GM18508 (cell line): ENCODE results near the gene RSU1.

Experiments used
- ATAC-seq: cut with Tn5 transposase; IDR thresholded peaks from one replicate; pipeline ENCODE4 v1.9.1; 2021; ENCODE audit warnings: moderate number of reproducible peaks; ENCODE audit not compliant: insufficient read depth, unreplicated experiment

The RSU1 gene

DNA sequence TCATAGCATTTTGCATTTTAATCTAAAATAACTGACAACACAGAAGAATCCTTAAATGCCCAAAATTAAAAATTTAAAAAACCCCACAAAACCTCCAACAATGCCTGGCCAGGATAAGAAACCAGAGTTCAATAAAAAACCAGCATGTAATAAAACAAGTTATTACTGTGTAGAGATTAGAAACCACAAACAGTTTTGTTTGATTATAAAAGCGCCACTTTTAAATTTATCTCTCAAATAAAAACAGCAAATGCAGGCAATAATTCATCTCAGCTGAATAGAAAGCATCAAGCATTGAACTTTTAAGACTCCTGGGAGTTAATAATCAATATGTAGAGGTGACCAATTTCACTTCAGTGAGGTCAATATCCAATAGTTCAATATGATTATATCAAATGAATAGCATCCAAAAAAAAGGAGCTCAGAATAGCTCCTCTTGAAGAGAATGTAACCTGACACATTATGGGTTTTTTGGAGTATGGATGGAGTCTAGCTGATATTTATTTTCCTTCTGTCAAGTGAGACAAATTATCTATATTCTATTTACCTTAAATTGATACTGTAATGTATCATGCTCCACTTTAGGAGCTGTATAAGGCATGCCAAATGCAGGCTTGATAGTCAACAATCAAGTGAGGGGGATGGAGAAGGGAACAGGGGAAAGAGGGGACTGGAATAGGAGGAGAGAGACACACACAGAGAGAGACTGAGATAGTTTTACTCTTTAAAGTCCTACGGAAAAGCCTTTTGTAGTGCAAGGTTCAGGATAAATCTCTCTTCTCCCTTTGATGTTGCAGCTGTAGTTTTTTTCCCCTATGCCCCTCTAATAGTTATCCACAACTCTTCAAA, 130.9 kb downstream of the RSU1 start:
- no peak for ATAC-seq

DNA sequence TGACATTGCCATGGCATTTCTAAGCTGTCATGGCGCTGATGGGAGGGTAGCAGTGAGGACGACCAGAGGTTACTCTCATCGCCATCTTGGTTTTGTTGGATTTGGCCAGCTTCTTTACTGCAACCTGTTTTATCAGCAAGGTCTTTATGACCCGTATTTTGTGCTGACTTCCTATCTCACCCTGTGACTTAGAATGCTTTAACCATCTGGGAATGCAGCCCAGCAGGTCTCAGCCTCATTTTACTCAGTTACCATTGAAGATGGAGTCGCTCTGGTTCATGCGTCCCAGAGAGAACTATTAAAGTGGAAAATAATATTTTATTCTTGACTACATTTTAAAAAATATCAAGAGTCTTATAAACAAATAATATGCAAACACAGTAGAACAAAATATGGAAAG, 131.7 kb downstream of the RSU1 start:
- no peak for ATAC-seq

DNA sequence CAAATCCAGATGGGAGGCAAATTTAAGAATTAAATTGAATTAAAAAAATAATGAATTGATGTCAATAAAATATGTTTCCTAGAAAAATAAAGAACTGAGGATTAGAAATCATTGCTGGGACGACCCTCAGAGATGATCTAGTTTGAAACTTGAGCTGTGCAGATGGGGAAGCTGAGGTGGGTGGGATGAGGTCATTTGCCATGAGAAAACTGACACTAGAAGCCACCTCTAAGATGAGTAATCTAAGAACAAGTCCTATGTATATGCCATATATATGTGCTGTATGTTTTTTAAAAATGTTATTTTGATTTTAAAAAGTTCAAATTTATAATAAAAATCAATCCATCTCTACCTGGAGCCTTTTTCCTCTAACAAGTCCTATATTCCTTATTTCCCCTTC, 135.7 kb downstream of the RSU1 start:
- no peak for ATAC-seq

DNA sequence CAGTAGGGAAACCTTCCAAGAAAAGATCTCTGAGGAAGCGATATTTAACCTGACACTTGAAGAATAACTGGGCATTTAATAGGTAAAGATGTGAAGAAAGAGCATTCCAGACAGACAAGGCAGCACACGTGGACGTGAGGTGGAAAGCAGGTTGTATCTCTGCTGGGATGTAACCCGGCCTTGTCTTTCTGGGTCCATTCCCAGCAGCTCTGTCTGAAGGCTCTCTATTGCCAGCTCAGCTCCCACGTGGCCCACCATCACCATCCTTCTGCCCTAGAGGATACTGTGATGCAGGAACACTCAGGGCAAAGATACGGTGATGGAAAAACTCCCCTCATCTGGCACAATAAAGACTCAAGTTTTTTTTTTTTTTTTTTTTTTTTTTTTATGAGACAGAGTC, 137.7 kb downstream of the RSU1 start:
- ATAC-seq = no peak

DNA sequence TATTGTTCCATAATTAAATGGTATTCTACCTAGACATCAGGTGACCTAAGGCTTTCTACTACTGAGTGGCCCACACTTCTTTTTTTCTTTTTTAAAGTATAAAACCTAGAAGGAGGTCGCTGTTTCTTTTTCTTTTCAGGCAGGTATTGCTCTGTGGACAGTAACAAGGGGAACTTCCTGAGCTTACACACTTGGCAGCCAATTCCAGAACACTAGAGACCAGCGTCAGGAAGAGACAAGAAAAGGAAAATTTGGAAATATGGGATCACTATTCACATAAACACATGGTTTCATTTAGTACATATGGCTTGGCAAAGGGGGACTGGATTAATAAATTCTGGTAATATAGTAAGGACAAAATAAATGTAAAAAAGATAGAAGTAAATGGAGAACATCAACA, 141.9 kb downstream of the RSU1 start:
- ATAC-seq = no peak

DNA sequence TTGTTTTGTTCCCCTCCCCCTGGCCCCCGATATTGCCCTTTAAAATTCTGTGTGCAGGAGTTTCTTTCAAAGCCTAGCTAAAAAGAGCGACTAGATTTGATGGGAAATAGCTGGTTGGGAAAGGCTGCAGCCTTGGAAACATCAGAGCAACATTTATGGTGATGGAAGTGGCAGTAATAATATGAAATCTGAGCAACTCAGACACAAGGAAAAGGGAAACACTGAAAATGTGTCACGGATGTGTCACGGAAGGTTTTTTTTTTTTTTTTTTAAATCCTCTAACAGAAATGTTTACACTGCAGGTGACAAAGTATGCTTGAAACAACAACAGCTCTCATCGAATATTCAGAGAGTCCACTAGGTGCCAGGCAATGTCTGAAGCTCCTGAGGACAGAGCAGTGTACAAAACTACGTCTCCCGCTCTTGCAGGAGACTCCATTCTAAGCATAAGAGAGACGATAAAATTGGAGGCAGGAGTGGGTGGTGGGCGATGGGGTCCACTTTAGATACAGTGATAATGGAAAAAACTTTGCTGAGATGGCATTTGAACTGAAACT, 143.0 kb downstream of the RSU1 start:
- no peak for ATAC-seq

DNA sequence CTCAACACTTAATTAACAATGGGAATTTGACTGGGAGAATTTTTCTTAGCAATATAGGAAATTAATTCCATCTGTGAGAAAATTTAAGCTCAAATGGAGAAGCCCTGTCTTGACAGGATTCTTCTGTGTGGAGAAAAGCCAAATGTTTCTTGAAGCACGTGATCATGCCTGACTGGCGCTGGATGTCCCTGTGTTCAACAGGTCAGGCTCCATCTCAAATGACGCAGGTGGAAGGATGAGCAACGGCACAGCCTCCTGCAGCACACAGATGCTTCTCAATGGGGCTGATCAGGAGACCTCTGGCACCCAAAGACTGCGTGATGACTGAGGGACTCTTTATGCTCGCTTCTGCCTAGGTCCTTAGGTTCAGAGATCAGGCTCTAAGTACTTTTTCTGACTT, 143.8 kb downstream of the RSU1 start:
- ATAC-seq = no peak

DNA sequence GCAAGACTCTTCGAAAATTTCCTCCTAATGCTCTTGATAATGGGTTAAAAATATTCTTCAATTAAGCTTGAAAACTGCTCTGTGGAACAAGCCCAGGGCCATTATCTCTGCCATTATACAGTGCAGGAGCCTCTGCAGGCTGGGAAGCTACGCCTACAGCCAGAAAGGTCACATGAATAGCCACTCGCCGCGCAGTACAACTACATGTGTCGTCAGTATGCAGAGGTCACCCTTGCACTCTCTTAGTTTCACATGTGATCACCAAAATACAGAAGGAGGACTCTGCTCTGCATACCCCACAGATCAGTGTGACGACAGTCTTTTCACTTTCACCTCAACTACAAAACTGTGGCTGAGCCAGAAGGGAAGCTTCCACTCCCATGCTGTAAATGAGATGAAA, 153.8 kb downstream of the RSU1 start:
- ATAC-seq = no peak

DNA sequence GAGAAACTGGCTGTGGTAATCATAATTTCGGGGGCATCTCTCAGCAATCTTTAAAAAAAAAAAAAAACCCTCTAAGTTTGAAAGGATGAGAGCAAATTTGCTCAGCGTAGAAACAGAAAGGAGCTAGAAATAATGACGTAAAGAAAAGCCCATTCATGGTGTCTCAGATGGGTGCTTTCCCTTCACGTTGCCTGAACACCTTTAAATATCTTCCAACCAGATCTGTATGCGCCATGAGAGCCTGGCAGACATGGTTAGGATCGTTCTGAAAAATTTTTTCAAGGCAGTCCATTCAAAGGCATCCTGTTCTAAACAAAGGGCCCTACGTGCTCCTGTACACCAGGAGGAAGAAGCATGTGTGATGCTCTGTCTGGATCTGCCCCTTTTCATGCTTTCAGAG, 154.3 kb downstream of the RSU1 start:
- ATAC-seq = no peak

DNA sequence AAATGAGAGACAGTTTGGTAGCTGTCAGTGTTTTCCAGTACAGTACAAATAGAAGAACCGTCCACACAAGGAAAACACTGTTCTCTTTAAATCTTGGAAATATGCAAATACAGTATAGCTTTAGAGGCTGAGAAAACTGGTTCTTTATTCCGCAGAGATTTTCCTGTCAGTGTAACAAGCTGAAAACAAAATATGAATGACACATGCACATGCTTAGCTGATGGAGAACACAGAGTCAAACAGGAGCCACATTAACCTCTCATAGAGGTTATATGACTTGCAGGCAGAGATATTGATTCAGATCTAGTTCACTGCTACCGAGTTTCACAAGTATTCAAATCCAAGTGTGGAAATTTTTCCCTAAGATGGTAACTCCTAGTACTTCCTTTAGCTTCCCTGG, 160.3 kb downstream of the RSU1 start:
- no peak for ATAC-seq

DNA sequence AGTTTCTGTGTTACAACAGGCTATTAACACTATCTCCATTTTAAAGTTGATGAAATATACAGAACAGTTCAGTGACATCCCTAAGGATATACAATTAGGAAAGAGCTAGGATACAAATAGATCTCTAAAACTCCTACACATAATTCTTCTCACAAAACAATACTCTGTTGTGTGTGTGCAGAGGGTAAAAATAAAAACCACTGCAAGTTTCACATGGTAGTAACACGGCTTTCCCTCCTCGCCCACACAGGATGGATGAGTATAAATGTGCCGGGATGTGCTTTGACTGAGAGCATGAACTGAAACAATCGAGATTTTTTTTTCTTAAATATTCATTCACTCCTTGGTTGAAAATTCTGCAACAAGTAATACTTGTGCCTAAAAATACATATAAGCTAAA, 164.0 kb downstream of the RSU1 start:
- ATAC-seq = no peak

DNA sequence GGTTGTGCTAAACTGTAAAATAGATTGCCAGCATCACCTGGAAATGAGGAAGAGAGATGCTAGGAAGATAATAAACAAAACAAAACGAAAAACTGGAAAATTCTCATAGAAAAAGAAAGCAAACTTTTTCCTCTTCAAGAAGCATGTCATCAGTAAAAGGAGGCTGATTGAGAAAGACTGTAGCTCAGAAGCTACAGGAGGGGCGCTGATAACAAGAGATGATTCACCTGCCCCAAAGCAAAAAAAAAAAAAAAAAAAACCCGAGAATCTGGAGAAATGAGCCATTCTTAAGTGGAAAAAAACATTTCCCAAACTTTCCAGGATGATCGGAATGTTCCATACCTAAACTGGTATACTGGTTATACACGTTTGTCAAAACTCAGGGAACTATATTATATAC, 165.1 kb downstream of the RSU1 start:
- ATAC-seq = no peak

DNA sequence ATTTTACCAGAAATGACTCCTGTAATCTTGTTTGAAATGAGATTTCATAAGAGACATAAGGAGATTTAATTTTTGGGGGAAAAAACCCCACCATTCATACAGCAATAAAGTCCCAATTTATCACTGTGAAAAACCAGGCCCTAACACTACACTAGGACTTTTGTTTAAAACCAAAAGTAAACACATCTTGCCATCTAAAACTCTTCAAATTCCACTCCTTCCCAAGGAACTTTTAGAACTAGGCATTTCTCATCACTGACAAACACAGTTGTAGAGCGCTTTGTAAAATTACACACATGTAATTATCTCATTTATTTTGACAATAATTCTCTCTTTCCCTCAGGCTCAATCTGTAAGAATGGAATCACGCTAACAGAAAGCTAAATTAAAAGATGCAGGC, 167.5 kb downstream of the RSU1 start:
- ATAC-seq = no peak

DNA sequence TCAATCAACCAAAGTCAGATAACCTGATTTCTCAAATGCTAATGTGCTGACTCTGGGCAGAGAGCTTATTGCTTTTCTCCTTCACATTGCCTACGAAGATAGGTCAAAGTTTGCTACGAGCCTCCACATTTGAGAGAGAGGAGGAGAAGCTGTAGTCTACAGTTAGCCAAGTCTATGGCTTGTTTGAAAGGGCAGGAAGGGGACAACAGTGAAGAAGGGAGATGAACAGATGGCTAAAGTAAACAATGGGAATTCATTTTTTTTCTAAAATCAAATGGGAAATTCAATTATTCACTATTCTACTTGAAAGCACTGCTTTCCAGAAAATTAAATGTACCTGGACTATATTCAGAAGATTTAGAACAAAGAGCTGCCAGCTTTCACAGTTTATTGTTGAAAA, 168.9 kb downstream of the RSU1 start:
- ATAC-seq = no peak

DNA sequence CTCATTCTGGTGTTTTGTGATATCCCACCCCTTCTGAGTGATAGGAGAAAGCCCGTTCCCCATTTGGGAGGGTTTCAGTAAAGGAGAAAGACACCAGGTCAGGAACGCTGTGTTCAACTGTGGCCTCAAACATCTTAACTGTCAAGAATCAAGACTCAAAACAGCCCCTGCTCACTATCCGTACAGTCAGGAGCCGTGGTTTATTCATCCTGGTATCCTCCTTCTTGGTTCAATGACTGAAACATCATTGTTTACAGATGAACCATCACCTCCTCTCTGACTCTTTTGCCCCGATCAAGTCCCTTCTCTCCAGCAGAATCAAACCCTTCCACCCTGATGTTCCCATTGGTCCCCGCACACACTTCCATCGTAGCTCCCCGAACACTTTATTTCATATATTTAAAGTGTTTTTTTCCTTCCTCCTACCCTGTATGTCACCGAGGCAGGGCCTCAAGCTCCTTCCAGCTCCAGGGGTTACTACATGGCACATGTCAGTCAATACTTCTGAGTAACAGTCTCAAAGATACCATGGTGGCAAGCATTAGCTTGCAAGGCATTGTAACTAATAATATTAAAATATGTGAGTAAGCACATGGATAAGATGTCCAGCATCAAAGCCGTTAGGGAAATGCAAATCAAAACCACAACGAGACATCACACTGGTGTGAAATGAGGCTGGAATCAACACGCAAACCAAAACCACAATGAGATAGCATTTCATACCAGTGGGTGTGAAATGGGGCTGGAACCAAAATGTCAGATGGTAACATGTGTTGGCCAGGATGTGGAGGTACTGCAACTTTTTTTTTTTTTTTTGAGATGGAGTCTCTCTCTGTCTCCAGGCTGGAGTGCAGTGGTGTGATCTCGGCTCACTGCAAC, 170.8 kb downstream of the RSU1 start:
- no peak for ATAC-seq

DNA sequence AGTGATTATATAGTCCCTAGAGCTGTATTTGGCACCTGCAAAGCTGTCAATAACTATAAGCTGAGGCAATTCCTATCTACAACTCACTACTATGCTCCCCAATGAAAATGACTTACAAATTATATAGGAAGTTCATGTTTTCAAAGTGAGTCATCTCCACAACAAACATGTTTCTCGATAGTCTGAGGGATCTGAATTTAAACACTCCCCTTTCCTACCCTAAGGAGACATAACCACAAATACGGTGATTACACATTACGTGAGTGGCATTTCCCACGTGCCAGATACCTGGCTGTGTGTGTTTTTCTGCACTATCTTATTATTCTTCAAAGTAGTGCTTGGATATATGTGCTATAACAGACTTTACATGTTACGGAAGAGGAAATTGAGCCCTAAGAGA, 173.1 kb downstream of the RSU1 start:
- ATAC-seq = no peak

DNA sequence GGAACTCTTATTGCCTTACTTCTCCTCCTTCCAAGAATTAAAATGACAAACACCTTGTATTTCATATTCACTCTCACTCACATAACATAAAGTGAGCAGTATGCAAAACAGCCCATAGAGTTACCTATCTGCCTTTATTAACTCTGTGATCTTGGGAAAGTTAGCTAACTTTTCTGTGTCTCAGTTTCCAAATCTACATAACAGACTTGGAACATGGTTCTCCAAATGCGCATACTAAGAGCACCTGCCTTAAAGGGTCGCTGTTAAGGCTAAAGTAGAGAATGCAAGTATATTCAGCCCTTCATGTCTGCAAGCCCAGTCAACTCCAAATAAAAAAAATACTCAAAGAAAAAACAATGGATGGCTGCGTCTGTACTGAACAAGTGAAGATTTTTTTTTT, 173.7 kb downstream of the RSU1 start:
- ATAC-seq = no peak

DNA sequence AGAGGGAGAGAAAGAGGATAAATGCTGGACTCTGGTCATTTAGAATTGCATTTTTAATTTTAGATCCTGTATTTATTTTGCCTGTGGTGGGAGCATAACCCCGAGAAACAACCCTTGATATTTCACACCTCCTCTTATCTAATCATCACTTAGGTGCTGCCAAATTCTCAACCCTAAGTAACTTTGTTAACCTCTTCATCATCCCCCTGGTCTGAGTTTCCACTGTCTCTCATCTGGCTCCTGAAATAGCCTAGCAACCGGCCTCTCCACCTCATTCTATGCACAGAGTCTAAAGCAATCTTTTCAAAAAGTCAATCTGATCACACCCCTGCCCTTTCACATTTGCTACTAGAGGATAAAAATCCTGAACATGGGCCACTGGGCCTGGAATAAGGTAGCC, 177.1 kb downstream of the RSU1 start:
- no peak for ATAC-seq

DNA sequence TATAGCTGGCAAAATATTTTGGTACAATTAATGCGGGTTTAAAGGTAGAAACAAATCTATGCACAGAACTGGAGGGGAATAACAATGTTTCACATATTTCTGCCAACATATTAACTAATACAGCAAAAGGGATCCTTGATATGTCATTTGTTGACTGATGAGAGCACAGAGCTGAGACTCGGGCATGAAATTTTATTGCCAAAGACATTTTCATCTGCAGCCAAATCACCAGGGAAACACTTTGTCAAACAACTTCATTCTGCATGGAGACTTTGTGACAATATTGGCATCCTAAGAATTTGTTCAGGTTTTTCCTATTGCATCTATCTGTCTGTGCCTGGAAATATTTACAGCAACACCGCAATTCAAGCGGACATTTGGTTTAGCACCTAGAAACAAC, 177.8 kb downstream of the RSU1 start:
- no peak for ATAC-seq

DNA sequence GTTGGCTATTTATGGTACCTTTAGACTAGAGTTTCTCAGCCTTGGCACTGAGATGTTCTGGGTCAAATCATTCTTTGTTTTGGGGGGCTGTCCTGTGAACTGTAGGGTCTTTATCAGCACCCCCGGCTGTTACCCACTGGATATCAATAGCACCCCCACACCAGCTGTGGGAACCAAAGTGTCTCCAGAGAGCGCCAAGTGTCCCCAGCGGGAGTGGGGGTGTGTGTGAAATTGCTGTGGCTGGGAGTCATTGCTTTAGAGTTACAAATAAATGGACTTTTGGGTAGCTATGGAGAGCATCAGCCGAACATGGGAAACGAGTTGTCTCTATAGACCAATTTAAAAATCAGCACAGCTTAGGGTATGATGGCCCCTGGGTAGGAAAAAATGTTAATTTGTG, 184.2 kb downstream of the RSU1 start:
- no peak for ATAC-seq

DNA sequence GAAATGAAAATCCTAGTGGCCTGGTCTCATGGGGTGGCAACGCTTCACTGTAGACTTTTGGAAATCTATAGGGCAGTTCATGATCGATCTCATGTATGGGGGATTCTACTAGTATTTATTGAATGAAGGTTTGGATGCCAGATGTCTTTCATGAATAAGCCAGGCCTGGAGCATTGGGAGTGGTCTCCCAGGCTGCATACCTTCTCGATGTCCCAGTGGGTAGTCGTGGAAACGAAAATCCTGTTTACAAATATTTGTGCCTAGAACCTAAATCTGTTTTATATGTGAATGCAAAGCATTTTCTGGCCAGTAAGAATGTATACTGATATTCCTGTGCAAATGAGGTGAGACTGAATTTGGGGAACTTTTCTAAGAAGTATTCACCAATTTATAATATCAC, 190.5 kb downstream of the RSU1 start:
- ATAC-seq = no peak
